Adrenal gland (tissue), 5 donors: ENCODE data around the gene ZNF329.

Experiments
- CTCF ChIP-seq, 6 experiments: fragments of 450-650 bp in 4 of 6; fragments of 200-600 bp in 2 of 6; sonication (generic) in 1 of 6; IDR thresholded peaks; 1 replicate in 5 of 6; 2 replicates in 1 of 6; pipeline versions ENCODE4 v1.5.1 to v1.8.0; 2016 to 2021; ENCODE audit warnings: antibody characterized with exemption in 6 of 6, mild to moderate bottlenecking in 2 of 6, moderate library complexity in 1 of 6
- POLR2A ChIP-seq, 2 donors: fragments of 450-650 bp; IDR thresholded peaks; one replicate each; pipeline ENCODE4 v1.6.1; 2017; ENCODE audit warnings: antibody characterized with exemption in 2 of 2, mild to moderate bottlenecking in 2 of 2, moderate library complexity in 1 of 2
- donor health status: DM: no; HTN: no; CAD: no.

DNA sequence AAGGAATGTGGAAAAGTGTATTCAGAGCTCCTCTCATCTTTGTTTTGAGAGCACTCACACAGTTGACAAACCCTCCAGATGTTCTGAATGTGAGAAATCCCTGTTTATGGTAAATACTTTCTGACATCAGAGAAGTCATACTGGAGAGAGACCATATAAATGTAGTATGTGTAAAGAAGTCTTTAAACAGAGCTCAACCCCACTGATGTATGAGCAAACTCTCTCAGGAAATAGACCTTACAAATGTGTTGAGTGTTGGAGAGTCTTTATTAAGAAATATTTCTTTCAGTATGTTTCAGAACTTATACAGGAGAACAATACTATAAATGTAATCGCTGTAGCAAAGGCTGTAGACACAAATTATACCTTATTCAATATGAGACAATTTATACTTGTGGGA, 15.7 kb upstream of the ZNF329 start:
- TF ChIP-seq CTCF (IDR thresholded peaks at IDR 0.05) = no peak
- no peak for TF ChIP-seq POLR2A (IDR thresholded peaks at IDR 0.05)
